HG03575 (cell line): ENCODE data around the gene PCID2.

ENCODE experiments used
- ATAC-seq: cut with Tn5 transposase; IDR thresholded peaks from one replicate; pipeline ENCODE4 v1.9.1; 2021; ENCODE audit not compliant: unreplicated experiment, insufficient number of reproducible peaks, low FRiP score; ENCODE audit errors: extremely low read depth

The PCID2 gene

DNA sequence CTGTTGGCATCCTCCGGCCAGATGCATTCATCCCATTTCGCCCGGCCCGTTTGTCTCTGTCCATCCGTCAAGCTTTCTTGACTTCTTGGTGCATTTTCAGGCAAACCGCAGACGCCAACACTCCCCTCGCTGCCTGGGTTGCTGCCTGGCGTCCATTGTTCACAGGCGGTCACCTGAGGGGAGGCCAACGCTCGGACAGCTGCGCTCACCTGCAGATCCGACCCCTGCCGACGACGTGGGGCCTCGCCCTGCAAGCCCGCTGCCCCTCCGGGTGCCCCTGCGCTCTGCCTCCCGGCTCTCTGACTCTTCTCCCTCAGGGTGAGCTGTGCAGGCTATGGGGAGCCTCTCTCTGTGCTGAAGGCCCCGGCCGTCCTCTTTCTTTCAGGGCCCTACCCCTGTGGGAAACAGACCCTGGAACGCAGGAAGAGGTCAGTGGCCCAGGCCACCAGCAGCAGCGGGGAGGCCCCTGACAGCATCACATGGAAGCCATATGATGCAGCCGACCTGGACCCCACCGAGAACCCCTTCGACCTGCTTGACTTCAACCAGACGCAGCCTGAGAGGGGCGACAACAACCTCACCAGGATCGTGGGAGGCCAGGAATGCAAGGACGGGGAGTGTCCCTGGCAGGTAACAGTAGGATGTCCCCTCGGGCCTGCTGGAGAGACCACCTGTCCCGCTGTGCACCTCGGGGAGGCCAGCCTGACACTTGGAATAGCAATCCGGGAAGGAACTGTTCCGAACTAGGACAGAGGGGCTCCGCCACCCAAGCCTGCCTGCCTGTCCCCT is 64.8 kb downstream of the PCID2 start:
- ATAC-seq, result no peak

GRCh38 chr13:113142876-113143275 is 65.6 kb downstream of the PCID2 start:
- ATAC-seq, result no peak

DNA sequence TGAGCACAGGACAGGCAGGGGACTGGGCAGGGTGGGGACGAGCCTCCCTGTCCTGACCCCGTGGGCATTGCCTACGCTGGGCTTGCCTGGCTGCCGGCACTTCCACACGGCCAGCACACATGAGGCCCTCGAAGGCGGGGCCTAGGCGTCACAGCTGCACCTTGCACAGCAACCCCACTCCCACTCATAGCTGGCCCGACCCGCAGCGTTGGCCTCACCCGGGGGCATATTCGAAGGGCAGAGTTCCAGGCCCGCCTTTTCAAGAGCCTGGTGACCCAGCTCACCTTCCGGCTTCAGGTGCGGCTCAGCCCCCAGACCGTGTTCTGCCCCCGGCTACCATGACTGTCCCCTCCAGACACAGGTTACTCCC is 66.9 kb downstream of the PCID2 start:
- ATAC-seq, result no peak

- no peak for ATAC-seq
Observed at GRCh38 chr13:113140677-113141600, 67.5 kb downstream of the PCID2 start.

DNA sequence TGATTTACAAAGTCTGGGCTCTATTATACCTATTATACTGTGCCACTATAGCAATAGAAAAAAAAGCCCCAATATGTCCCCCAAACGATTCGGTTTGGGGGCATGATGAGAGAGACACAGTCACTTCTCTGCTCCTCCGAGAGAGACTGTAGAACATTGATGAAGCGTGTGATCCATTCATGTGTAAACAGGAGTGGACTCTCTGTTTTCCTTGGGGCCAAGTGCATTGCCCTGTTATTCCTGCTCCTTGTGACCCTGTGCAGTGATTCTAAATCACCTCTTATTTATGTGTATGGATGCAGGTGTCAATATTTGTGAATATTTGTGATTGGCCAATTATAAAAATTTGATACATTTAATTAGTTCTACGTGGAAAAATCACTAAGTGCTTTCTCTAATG is 68.9 kb downstream of the PCID2 start:
- ATAC-seq, result no peak

- ATAC-seq, result no peak
Observed at GRCh38 chr13:113138792-113139551, 69.5 kb downstream of the PCID2 start.

GRCh38 chr13:113137691-113138298 is 70.7 kb downstream of the PCID2 start:
- ATAC-seq, result no peak

- ATAC-seq, result no peak
Observed at GRCh38 chr13:113135281-113135760, 73.1 kb downstream of the PCID2 start.

DNA sequence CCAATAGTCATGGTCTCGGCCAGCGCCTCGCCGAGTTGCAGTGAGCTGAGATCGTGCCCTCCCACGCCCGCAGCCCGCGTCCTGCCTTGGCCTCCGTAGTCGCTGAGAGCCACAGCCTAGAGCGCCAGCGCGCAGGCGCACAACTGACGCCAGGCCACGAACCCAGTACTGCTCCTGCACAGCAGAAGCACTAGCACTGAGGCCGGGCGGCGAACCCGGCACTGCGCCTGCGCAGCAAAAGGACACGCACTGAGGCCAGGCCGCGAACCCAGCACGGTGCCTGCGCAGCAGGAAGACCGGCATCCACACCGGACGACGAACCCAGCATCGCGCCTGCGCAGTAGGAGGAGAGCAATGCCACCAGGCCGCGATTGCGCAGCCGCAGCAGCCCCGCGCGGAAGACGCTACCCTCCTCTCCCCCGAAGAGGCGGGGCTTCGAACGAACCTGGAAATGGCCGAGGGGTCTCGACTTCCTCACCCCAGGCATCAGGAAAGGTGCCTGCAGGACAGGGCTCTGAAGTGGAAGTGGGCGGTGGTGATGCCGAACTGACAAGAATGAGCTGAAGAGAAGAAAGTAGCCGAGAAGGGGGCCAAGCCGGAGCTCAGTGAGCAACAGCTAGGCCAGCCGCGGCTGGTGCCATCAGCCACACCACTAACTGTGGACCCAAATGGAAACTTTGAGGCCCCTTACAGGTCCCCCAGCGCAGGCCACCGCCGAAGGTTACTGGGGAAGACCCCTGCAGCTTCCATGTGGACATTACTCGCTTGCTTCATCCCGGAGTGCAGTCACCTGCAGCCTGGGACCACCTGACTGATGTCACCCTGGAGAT is 78.3 kb downstream of the PCID2 start:
- no peak for ATAC-seq

- ATAC-seq, result no peak
Observed at GRCh38 chr13:113129480-113129879, 79.0 kb downstream of the PCID2 start.
